ENCODE measurements around the gene SLC2A8.

The SLC2A8 gene

GRCh38 chr9:127388856-127389238 lies 8.1 kb upstream of the SLC2A8 start:
- DNase-seq = no peak
- TF ChIP-seq GATA1 (IDR thresholded peaks at IDR 0.05; ENCODE audit: low read depth, low read length) = no peak
- no peak for TF ChIP-seq POLR2A (IDR thresholded peaks at IDR 0.05; ENCODE audit: low read length)

- TF ChIP-seq GATA1 (IDR thresholded peaks at IDR 0.05; ENCODE audit: low read depth, low read length) = no peak
- no peak for TF ChIP-seq POLR2A (IDR thresholded peaks at IDR 0.05; ENCODE audit: low read length)
- DNase-seq = no peak
Measured at GRCh38 chr9:127389381-127390247, 7.4 kb upstream of the SLC2A8 start.

DNA sequence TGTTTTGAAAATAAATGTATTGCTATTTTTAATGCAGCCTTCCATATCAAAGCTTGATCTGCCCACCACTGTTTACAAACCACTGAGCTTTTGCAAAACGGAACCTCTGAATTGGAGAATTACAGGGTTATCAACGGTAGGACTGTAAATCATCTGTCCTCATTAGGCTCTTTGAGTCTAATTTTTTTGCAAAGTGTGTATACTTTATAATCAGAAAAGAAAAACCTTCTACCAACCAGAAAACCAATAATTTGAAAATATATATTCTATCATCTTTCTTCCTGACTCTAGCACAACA lies 6.8 kb upstream of the SLC2A8 start:
- DNase-seq = no peak

DNA sequence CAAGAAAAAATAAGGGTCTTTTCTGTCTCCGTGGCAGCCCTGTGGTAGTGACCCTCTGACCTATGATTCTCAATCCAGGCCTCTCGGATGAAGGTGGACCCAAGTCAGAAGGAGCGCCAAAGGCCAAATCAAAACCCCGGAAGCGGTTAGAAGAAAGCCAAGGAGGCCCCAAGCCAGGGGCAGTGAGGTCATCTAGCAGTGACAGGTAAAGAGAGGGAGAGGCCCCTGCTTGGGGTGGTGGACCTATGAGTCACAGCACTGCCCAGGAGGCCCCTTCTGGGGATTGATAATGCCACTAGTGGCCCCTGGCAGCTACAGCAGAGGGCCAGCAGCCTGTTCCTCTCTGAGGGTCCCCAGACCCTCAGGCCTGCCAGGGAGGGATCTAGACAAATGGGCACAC lies 6.4 kb upstream of the SLC2A8 start:
- TF ChIP-seq POLR2A (IDR thresholded peaks at IDR 0.05; ENCODE audit: low read length) (no peak), GATA1 (IDR thresholded peaks at IDR 0.05; ENCODE audit: low read depth, low read length) (no peak)
- no peak for DNase-seq

More for the DNA sequence above, 6.8 kb upstream of the SLC2A8 start:
- TF ChIP-seq GATA1 (IDR thresholded peaks at IDR 0.05; ENCODE audit: low read depth, low read length) (no peak), POLR2A (IDR thresholded peaks at IDR 0.05; ENCODE audit: low read length) (no peak)

DNA sequence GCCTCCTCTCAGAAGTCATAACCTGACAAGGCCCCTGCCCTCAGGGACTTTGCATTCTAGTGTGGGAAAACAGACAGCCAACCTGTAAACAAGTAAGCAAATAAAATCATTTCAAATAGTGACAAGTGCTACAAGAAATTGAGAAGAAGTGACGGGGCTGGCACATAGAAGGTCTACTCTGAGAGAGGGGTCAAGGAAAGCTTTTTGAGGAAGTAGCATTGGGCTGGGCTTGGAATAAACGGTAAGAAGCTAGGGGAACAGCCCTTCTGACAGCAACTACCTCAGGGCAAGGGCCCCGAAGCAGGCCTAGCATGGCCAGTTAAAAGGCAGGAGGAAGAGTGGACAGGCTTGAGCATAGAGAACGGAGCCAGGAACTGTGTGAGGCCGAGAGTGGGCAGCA lies 4.8 kb upstream of the SLC2A8 start:
- DNase-seq = no peak
- TF ChIP-seq POLR2A (IDR thresholded peaks at IDR 0.05; ENCODE audit: low read length) = no peak
- no peak for TF ChIP-seq GATA1 (IDR thresholded peaks at IDR 0.05; ENCODE audit: low read depth, low read length)

DNA sequence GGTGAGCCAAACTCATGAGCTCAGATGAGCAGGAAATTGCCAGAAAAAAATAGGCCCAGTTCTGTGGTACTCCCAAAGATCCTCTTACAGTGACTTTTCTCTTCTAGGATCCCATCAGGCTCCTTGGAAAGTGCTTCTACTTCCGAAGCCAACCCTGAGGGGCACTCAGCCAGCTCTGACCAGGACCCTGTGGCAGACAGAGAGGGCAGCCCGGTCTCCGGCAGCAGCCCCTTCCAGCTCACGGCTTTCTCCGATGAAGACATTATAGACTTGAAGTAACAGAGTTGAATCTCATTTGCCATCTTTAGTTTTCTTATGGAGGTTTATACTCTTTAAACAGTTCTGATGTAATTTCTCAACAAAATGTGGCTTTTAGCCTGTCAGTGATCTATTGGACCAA lies 4.0 kb upstream of the SLC2A8 start:
- no peak for DNase-seq
- TF ChIP-seq POLR2A (IDR thresholded peaks at IDR 0.05; ENCODE audit: low read length) = no peak
- TF ChIP-seq GATA1 (IDR thresholded peaks at IDR 0.05; ENCODE audit: low read depth, low read length) = no peak

- no peak for DNase-seq
- no peak for TF ChIP-seq GATA1 (IDR thresholded peaks at IDR 0.05; ENCODE audit: low read depth, low read length)
- no peak for TF ChIP-seq POLR2A (IDR thresholded peaks at IDR 0.05; ENCODE audit: low read length)
Measured at GRCh38 chr9:127393645-127394044, 3.3 kb upstream of the SLC2A8 start.

DNA sequence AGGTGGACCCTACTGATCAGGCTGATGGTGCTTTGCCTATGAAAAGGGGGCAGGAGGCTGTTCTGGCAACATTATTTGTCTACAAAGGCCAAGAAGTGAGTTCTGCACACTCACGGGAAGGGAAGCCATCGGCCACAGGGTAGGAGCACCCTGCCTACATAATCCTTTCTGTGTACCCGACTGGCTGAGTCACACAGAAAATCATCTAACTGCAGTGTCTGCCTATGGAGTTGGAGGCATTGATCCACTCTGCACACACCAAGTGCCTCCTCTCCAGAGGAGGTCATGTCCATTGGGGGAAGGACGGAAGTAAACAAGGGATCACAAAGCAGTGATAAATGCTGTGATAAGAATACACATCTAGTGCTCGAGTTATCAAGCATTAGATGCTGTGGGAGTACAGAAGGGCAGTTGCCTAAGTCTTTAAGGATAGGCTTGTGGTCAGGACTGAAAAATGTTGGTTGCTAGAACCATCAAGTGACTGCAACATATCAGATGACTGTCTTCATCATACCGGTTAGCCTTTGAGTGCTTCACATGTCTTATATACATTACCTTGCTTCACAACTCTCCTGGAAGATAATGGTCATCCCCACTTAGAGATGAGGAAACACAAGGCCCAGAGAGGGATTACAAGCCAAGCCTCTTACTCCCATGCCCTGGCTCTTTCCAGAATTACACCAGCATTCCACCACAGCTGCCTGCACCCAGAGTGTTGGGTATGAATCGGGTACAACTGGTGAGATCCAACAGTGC lies 1.3 kb upstream of the SLC2A8 start:
- DNase-seq = no peak
- TF ChIP-seq POLR2A (IDR thresholded peaks at IDR 0.05; ENCODE audit: low read length) = no peak
- TF ChIP-seq GATA1 (IDR thresholded peaks at IDR 0.05; ENCODE audit: low read depth, low read length) = no peak

DNA sequence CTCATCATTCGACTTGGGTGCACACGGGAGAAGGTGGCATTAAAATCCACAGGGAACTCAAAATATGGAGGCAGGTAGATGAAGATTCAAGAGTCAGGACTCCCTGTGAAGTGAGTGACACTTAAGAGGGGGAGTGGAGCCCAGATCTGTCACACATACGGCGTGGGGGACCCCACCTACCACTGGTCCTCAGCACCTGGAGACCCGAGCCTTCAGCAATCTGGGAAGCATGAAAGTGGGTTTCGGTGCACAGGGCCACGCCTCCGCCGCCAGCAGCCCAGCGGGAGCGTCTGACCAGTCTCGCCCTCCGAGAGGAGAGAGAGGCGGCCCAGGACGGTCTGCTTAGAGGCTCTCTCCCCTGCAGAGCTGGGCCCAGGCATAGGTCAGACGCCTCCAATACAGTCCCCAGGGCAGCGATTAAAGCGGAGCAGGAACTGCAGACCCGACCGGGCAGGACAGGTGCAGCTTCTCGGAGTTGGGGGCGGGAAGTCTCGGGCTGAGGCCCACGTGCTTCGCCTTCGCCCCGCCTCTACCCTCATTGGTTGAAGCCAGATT lies 639 bp upstream of the SLC2A8 start:
- no peak for TF ChIP-seq GATA1 (IDR thresholded peaks at IDR 0.05; ENCODE audit: low read depth, low read length)
- no peak for TF ChIP-seq POLR2A (IDR thresholded peaks at IDR 0.05; ENCODE audit: low read length)

GRCh38 chr9:127397646-127398274 lies 791 bp downstream of the SLC2A8 start:
- DNase-seq = peak; percentile 43 to 58
- TF ChIP-seq POLR2A (IDR thresholded peaks at IDR 0.05; ENCODE audit: low read length) (no peak), GATA1 (IDR thresholded peaks at IDR 0.05; ENCODE audit: low read depth, low read length) (no peak)

More for the DNA sequence above, 639 bp upstream of the SLC2A8 start:
- DNase-seq = no peak

DNA sequence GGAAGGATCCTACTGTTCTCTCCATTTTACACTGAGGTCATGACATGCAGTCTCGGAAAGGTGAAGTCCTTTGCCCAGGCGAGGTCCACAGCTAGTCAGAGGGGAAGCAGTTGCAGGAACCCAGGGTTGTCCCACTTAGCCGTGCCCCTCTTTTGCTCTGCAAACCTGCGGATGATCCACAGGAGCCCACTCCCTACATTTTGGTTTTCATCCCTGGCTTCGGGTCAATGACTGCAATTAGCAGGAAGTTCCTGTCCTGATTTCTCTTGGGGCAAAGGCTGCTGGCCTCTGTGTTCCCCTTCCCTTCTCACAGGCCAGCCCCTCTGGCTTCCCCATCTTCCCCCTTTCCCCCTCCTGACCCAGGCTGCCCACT lies 1.3 kb downstream of the SLC2A8 start:
- DNase-seq = no peak
- TF ChIP-seq POLR2A (IDR thresholded peaks at IDR 0.05; ENCODE audit: low read length) (no peak), GATA1 (IDR thresholded peaks at IDR 0.05; ENCODE audit: low read depth, low read length) (no peak)

GRCh38 chr9:127398715-127399400 lies 1.9 kb downstream of the SLC2A8 start:
- TF ChIP-seq GATA1 (IDR thresholded peaks at IDR 0.05; ENCODE audit: low read depth, low read length) (no peak), POLR2A (IDR thresholded peaks at IDR 0.05; ENCODE audit: low read length) (no peak)

GRCh38 chr9:127399736-127400269 lies 2.8 kb downstream of the SLC2A8 start:
- DNase-seq = no peak
- no peak for TF ChIP-seq GATA1 (IDR thresholded peaks at IDR 0.05; ENCODE audit: low read depth, low read length)
- no peak for TF ChIP-seq POLR2A (IDR thresholded peaks at IDR 0.05; ENCODE audit: low read length)

More at GRCh38 chr9:127398715-127399400, 1.9 kb downstream of the SLC2A8 start:
- no peak for DNase-seq
